Measurements from ENCODE around the gene CLCN1.

- TF ChIP-seq, protein P1, sequence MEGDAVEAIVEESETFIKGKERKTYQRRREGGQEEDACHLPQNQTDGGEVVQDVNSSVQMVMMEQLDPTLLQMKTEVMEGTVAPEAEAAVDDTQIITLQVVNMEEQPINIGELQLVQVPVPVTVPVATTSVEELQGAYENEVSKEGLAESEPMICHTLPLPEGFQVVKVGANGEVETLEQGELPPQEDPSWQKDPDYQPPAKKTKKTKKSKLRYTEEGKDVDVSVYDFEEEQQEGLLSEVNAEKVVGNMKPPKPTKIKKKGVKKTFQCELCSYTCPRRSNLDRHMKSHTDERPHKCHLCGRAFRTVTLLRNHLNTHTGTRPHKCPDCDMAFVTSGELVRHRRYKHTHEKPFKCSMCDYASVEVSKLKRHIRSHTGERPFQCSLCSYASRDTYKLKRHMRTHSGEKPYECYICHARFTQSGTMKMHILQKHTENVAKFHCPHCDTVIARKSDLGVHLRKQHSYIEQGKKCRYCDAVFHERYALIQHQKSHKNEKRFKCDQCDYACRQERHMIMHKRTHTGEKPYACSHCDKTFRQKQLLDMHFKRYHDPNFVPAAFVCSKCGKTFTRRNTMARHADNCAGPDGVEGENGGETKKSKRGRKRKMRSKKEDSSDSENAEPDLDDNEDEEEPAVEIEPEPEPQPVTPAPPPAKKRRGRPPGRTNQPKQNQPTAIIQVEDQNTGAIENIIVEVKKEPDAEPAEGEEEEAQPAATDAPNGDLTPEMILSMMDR (IDR thresholded peaks at IDR 0.05): no peak
- TF ChIP-seq POLR2AphosphoS5 (IDR thresholded peaks at IDR 0.05) (no peak), POLR2A (IDR thresholded peaks at IDR 0.05) (no peak)
Observed at GRCh38 chr7:143372070-143372469, 56.2 kb downstream of the CLCN1 start.

Data from prostate gland (tissue), 2 donors.